Esophagus muscularis mucosa (tissue), 4 donors: Measurements from ENCODE around the gene PDE4D.

Source experiments
- EP300 ChIP-seq: sonication (generic); formaldehyde crosslinking; IDR thresholded peaks from one replicate; pipeline ENCODE4 v1.6.1; 2017; ENCODE audit warnings: antibody characterized with exemption
- POLR2A ChIP-seq: fragments of 450-650 bp; IDR thresholded peaks from one replicate; pipeline ENCODE4 v1.6.1; 2017; ENCODE audit warnings: antibody characterized with exemption, moderate library complexity, mild to moderate bottlenecking, low read depth
- TF ChIP-seq, protein P1 (sequence below), 3 experiments: fragments of 200-600 bp in 2 of 3; fragments of 450-650 bp in 1 of 3; sonication (generic) in 2 of 3; IDR thresholded peaks; one replicate each; pipeline ENCODE4 v1.5.1; 2017 to 2019; ENCODE audit warnings: antibody characterized with exemption in 3 of 3, mild to moderate bottlenecking in 2 of 3, moderate library complexity in 1 of 3

DNA sequence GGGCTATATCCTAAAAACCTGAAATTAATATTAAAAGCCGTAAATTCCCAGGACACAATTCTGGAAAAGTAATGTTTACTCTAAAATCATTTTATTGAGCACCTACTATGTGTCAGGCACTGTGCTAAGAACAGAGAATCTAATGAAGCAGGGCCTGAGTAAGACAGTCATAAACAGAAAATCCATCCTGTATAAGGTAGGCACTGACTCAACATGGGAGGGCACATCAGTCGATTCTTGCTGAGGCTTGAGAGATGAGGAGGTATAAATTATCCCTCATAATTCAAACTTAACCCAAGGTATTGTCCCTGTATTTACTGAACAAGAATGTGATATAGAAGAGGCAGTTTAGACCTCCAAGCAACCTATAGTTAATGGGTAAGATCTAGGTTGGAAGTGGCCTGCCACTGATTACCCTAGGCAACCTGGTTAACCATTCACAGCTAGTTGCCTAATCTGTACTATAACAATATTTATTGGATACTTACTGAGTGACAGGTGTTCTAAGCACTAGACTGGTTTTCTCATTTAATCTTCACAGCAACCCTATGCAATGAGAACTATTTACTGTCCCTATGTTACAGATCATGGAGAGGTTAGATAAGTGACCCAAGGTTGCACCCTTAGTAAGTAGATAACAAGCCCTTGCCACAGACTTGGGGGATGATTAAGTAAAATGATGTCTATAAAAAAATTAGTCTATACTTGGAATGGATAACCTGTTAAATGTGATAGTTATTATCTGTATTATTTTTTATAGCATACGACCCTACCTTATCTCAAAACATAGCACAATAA lies 317.7 kb downstream of the PDE4D start:
- TF ChIP-seq, protein P1, sequence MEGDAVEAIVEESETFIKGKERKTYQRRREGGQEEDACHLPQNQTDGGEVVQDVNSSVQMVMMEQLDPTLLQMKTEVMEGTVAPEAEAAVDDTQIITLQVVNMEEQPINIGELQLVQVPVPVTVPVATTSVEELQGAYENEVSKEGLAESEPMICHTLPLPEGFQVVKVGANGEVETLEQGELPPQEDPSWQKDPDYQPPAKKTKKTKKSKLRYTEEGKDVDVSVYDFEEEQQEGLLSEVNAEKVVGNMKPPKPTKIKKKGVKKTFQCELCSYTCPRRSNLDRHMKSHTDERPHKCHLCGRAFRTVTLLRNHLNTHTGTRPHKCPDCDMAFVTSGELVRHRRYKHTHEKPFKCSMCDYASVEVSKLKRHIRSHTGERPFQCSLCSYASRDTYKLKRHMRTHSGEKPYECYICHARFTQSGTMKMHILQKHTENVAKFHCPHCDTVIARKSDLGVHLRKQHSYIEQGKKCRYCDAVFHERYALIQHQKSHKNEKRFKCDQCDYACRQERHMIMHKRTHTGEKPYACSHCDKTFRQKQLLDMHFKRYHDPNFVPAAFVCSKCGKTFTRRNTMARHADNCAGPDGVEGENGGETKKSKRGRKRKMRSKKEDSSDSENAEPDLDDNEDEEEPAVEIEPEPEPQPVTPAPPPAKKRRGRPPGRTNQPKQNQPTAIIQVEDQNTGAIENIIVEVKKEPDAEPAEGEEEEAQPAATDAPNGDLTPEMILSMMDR (IDR thresholded peaks at IDR 0.05) = no peak
- TF ChIP-seq EP300 (no peak), POLR2A (no peak)
